HK-2 (cell line): Measurements from ENCODE around the gene DCLK1.
A peak's percentile ranks its signal among the peaks of the same experiment; 100 is the strongest.
"Not testable (repeated sequence)": the region's sequence is repeated elsewhere in the genome, so short reads cannot be mapped to it uniquely, and the experiment has no call there.

Experiments
- DNase-seq: peaks from one replicate; pipeline ENCODE4 v3.0.0-alpha.2; 2018; ENCODE audit not compliant: unreplicated experiment

Gene DCLK1

DNA sequence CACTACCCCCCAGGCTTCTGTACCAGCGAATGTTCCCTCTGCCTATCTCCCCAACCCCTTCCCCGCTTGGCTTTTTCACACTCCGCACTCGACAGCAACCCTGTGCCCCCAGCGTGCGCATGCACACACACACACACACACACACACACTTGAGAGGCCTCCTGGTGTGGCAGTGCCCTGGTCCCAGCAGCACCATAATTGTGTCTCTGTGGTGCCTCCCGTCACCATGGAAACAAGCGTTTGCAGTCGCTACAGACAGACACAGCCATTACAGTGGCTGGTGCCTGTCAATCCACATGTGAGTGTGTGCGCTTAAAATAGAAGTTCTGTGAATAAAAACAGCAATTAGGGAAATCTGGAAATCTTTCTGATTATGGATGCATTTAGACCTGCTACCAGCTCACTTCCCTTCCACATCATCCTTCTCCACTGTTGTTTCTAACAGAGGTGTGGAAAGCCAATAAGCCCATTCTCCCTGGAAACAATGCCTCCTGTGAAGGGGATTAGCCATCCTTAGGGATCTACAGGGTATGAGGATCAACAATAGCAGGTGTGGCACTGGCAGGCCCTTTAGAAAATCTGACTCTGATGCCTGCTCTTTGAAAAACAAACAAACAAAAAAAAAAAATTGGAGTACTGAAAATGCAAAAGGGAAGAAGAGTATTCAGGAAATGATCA, 146.3 kb downstream of the DCLK1 start:
- DNase-seq: no peak

DNA sequence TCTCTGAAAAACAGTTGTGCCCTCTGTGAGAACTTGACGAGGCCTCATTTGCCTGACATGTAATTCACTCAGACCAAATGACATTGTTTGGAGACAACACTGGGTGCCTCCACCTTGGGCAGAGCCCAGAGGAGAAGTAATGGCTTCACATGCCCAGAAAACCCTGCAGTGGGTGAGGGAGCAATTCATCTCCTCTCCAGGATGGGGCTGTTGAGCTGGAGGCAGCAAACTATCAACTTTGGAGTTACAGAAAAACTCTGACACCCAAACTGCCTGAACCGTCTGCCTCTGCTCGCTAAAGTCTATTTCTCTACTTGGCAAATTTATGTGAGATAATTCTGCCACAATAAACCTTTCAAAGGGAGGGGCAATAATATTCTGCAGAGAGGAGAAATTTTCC, 146.9 kb downstream of the DCLK1 start:
- no peak for DNase-seq

DNA sequence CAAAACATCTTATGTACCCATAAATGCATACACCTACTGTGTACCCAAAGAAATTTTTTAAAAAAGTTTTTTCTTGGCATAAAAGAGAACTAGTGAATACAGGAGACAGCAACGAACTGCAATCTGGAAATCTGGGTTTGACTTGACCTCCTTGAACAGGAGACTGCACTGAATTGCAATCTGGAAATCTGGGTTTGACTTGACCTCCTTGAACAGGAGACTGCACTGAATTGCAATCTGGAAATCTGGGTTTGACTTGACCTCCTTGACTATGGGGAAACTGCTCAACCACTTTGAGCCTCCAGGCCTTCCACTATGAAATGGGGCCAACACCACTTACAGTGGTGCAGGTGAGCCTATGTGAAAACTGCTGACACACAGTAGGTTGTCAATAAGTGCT, 147.5 kb downstream of the DCLK1 start:
- DNase-seq: not testable (repeated sequence)

DNA sequence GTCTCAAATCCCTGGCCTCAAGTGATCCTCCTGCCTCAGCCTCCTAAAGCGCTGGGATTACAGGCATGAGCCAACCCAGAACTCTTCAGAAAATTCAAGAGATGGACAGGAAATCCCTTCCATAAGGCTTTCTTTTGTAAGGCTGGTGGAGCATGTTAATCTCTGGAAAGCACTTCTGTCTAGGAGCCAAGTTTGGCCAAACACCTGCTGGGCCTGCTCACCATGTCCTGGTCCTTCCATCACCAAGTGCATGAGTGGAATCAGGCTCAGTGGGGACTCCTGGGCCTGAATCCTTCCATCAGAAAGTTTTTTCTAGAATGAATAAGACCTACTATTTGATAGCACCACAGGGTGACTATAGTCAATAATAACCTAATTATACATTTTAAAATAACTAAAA, 148.0 kb downstream of the DCLK1 start:
- no peak for DNase-seq

DNA sequence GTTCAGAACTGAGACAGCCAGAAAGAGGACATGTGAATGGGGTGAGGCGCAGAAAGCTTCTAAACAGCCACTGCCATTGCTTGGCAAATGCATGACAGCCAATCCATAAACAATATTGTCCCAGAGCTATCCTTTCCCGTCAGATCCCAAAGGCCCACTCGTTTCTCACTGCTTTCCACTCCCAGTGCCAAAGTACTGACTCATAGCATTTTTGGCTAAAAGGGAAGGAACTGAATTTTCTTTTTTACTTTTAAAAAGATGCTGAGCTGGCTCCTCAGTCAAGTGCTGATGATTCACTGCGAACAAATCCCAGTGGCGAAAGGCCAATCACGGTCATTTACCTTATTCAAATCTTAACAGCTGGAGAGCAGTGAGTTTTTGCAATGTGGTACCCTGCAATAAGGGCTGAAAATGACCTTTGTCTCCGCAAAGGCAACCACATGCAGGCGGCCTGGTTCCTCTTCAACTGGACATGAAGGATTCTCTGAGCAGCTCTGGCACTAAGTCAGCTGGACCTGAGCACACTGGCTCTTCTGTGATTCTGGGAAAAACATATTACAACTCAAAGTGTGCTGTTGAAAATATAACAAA, 151.7 kb downstream of the DCLK1 start:
- DNase-seq: peak; percentile 19

DNA sequence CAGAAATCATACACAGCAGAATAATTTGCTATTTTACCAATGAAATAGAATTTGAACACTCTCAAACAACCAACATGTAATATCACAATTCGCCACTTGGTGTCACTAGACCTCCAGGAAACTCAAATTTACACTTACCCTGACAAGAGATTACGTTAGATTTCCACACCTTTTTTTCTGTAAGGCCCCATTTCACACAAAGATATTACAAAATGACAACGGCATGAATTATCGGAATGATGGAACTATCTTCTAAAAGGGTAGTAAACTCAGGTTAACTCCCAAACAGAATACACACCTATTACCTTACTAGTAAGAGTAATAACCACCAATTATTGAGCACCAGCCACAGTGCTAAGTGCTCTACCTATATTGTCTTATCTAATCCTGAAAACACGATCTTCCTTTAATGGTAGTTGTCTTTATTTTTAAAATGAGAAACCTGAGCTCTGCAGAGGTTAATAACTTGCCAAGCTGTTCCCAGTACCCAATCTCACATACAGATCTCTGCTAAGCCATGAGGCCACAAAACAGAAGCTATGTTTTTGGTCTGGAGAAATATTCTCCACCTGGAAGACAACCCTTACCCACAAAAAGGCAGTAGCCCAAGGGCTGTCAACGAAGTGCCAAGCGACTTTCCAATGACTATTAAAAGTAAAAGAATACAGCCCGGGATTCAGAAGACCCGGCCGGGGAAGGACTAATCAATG, 152.4 kb downstream of the DCLK1 start:
- DNase-seq: peak; percentile 10

DNA sequence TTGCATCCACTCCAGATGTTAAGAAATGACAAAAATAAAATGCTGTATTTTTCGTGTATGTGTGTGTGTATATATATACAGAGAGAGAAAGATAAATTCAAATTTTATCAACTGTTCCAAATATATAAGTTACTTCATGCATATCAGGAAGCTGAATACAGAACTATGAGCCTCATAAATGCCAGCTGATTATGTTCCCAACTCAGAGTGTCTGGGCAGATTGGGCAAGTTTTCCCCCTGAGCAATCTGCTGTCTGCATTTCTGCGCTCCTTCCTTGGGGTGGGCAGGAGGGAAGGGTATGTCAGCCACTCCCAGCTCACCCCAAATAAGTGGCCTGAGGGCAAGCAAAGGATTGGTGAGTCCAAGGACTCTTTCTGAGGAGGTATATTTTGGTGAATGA, 154.1 kb downstream of the DCLK1 start:
- DNase-seq: no peak

DNA sequence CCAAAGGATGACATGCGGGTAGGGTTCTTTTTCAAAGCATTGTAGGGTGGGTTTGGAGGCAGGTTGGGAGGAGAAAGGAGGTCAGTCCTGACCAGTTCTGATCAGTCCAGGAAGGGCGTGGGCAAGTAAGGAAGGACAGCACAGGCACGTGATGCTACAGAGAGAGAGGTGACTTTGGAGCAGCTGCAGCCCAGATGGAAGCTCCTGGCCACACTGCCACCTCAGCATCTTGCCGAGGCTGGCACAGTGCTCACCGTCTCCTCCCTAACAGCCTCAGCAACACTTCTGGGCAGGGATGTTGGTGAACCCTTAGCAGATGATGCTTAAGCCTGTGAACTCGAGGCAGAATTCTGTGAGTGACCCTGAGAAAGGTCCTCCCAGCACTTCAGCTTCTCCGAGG, 155.1 kb downstream of the DCLK1 start:
- DNase-seq: no peak

DNA sequence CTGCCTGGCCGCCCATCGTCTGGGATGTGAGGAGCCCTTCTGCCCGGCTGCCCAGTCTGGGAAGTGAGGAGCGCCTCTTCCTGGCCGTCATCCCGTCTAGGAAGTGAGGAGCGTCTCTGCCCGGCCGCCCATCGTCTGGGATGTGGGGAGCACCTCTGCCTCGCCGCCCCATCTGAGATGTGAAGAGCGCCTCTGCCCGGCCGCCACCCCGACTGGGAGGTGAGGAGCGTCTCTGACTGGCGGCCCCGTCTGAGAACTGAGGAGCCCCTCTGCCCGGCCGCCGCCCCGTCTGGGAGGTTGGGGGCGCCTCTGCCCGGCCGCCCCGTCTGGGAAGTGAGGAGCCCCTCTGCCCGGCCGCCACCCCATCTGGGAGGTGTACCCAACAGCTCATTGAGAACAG, 164.2 kb downstream of the DCLK1 start:
- not testable (repeated sequence) for DNase-seq

DNA sequence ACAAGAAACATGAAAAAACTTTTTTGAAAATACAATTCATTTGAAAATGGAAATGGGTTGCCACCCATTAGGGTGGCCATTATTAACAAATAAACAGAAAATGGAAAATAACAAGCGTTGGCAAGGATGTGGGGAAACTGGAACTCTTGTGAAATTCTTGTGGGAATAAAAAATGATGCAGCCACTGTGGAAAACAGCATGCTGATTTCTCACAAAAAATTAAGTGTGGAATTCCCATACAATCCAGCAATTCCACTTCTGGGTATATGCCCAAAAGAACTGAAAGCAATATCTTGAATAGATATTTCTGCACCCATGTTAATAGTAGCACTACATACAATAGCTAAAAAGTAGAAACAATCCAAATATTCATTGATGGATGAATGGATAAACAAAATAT, 165.2 kb downstream of the DCLK1 start:
- DNase-seq: no peak

DNA sequence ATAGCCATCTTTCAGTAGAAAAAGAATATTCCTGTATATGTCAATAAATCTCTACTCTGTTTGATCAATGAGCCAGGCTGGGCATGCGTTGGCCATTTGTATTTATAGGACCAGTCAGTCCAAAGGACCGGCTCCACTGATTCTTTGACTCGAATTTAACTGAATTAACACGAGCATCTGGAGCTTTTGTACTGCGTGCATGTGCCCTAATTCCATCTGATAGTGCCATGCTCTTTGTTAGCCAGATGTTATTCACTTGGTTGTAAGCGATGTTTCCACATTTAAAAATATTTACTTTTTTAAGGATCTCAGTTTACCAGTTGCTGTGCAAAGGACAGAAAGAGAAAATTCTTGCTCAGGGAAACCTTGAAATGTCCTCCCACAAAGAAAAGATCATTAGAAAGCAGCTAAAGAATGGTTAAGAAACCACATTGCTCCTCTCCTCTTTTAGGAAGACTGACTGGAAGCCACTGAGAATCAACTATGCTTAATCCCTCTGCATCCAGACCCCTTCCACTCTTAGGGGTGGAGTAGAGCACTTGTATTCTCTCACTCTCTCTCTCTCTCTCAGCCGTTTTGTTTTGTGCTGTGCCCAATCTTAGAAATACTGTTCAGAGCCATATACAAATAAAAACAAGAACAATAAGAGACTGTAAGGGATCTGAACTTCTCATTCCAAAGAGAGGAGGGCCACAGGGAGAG, 165.8 kb downstream of the DCLK1 start:
- DNase-seq: no peak

DNA sequence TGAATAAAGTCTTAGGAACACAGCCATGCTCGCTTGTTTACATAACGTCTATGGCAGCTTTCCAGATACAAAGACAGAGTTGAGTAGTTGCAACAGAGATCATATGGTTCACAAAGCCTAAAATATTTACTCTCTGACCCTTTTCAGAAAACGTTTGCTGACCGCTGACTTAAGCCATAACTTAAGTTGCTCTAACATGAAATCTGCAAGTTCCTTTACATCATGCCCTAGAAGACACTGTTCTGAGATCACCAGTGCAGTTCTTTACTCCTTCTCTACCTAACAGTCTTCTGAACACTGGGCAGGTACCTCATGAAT, 166.4 kb downstream of the DCLK1 start:
- DNase-seq: no peak

DNA sequence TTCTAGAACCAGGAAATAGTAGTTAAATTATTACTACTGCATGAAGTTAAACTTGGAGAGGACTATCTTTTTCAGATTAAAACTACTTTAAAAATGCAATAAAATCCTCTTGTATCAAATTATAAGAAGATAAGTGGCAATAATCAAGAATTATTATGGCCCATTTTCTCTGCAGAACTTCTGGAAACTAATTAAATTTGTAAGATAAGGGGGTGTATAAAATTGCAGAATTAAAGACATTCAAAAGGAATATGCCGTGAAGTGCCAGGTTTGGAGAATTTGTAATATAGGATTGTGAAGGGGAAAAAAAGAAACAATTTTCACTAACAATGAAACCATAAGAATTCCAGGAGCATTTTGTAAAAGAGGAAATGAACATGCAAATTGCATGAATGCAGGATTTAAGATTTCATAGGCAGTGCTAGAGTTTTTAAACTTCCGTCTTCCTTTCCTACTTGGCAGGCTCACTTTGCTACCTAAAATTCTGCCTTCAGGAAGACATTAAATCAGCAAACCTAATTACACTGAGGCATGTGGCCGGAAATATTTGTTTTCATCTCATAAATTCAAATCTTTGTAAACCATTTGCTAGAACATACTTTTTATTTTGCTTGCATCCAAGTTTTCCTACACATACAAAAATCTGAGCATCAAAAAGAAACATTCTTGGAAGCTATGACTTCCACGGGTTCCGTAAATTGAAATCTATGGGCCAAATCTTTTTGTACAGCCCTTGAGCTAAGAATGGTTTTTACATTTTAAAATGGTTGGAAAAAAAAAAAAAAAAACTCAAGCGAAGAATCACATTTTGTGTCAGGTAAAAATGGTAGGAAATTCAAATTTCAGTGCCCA, 166.9 kb downstream of the DCLK1 start:
- no peak for DNase-seq

DNA sequence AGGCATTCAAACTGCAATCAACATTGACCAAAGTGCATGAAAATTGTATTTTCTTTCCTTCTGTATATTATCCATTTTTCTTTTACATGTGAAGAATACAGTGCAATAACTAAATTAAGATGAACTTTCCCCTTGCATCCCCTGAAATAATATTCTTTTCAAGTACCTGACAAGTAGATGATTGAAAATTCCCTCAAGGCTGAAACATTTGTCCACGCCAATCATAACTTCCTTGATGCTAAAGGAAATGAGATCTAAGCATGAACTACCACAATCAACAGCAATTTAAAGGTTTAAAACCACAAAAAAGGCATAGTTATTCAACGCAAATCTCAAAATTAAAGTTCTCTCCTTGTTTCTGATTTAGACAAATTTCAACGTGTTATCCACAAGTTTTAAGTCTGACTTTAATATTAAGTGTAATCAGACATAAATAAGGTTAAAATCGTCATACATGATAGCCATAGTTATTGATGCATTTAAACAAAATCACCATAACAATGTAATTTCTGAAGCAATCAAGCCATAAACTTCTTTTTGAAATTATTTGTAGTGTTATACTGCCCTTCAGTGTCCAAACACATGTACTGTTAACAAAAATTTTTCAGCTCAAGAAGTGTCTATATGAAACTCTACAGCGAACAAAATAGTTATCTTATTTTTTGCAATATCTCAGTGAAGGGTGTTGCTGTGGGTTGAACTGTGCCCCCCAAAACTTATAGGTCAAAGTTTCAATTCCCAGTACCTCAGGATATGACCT, 169.5 kb downstream of the DCLK1 start:
- DNase-seq: no peak

DNA sequence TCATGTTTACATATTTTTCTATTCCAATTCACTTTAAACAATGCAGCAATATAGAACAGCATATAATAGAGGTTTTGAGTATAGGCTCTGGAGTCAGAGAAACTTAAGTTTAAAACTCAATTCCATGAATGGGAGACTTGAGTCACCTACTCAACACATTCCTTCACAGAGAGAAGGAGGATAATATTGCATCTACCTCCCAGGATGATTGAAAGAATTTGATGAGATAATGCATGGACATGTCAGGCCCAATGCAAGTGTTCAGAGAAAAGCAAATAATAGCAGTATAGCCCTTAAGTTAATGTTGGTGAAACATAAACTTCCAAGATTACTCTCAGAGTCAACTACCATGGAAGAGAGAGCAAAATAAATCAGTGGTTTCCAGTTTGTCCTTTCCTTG, 170.2 kb downstream of the DCLK1 start:
- no peak for DNase-seq

DNA sequence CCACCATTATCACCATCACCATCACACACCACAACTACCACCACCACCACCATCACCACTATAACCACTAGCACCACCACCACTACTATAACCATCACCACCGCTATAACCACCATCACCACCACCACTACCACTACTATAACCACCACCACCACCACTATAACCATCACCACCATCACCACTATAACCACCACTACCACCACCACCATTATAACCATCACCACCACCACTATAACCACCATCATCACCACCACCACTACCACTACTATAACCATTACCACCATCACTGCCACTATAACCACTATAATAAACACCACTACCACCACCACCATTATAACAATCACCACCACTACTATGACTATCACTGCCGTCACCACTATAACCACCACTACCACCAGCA, 173.2 kb downstream of the DCLK1 start:
- no peak for DNase-seq

DNA sequence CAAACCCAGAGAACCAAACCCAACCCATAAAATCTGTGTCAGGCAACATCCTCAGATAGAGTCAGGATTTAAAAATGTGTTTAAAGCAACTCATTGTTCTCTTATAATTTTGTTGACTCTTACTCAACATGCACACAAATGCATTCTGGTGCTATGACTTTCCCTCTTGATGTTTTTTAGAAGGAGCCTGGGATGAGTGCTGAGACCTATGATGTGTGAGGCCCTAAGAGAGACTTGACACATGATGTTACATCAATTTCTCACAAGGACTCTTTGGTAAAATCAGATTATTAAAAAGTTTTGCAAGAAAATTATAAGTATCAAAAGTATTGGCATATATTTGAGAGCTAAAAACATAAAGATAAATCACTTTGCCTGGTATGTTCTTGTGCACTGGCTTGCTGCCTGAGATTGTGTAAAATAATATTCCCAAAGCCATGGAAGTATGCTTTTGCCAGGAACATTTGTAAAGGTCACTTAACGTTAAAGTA, 173.9 kb downstream of the DCLK1 start:
- DNase-seq: no peak

DNA sequence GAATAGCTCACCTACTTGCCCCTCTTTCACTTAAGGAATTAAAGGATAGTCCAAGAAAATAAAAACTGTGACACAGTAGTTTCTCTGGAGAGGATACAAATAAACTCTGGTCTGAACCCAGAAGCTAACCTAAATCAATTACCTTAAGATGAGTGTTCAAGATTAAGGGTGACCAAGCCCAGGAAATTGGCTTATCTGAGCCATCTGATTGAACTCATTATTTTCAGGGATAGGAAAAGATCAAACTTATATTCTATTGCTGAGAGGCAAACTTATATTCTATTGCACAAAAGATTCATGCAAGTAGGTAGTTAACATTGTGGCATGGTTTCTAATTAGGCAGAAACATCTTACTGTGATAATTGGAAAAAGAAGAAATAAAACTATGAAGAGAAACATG, 175.1 kb downstream of the DCLK1 start:
- no peak for DNase-seq

DNA sequence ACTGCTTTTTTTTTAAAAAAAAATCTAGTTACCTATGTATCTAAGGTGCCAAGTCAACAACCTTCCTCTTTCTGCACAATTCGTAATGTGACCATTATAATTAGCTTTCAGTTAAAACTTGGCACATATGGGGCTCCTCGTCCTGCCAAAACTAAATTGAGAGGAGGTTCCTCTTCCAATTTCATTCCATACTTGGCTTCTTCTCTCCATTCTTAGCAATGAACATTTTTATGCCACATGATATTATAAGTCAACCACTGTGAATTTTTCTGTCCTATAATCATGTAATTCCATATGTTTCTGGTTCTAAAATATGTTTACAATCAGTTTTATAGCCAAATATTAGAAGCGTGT, 177.0 kb downstream of the DCLK1 start:
- no peak for DNase-seq

DNA sequence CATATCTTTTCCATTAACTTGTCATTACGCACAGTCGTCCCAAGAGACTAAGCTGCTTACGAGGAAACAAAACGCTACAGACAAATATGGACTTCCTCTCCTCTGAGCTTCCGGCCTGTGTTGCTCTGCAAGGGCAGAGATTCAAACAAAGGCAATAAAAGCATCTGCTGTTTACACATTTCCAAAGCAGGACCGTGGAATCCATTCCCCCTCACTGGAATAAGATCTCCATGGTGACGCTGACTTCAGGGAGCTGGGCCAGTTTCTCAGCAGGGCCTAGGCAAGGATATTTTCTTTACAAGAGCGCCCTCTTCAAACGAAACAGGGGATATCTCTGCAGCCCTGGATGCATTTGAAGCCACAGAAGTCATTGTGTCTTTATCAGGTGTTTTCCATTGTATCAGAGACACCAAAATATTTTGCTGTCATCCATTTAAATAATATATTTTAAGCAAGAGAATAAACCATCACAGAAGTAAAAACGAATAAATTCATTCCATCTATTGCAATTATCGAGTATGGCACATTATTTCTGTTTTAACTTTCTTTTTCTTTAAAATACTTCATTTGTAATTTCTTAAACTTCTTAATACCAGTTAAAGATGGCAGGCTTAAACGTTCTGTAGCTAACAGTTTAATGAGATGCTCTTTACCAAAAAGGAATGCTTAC, 177.5 kb downstream of the DCLK1 start:
- peak; percentile 37 for DNase-seq

DNA sequence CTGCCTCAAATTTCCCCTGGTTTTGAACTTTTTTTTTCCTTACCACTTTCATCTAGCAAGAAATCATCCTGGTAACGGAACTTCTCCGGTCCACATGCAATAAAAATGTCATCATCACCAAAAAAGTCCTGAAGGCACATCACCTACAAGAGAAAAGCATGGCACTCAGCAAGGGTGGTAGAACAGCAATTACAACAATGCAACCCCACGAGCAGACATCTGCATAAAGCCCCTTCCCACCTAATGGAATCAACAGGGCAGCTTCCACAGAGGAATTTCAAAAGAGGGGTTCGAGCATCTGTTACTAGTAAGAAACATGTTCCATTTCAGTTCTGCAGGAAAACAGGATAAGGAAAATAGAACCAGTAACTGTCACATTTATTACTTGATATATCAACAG, 183.9 kb downstream of the DCLK1 start:
- DNase-seq: no peak
